ENCODE measurements around the gene PAXX. TPM values are rescaled to one million over a fixed set of nuclear protein-coding genes. Genes with fewer than 3 reads are reported as not detected.

Gene PAXX
- total and polyA plus RNA-seq, 2 donors (not counting 1 experiment from before 2014, with no cell fraction given), result 6.1 to 13.7 TPM

GRCh38 chr9:136956604-136957003 lies 35.6 kb upstream of the PAXX start:
- Histone ChIP-seq H3K36me3 (ENCODE audit: control insufficient read depth, insufficient read depth, low read length) (no peaks in the 10 kb centered on the region), H3K27me3 (ENCODE audit: control insufficient read depth, insufficient read depth, low read length) (no peaks in the 10 kb centered on the region), H3K79me2 (ENCODE audit: control insufficient read depth, insufficient read depth, low read length) (no peaks in the 10 kb centered on the region), H3K9me3 (ENCODE audit: control insufficient read depth, insufficient read depth, low read depth, low read length) (no peaks in the 10 kb centered on the region), H3K27ac (ENCODE audit: insufficient read depth, low read length) (no peak overlapping the region), H3K9ac (ENCODE audit: insufficient read depth, low read length) (no peak overlapping the region), H3K4me3 (replicated peaks in 1 of 4; ENCODE audit: control extremely low read depth in 1 of 4, insufficient read depth in 1 of 4, low read depth in 3 of 4, low read length in 4 of 4) (no peak overlapping the region), H2AFZ (ENCODE audit: low read length) (no peak overlapping the region), H3K4me1 (ENCODE audit: control insufficient read depth, extremely low read depth, insufficient read depth, low read length) (no peaks in the 10 kb centered on the region), H3K4me2 (ENCODE audit: extremely low read depth, insufficient read depth, low read length) (no peak overlapping the region), H4K20me1 (ENCODE audit: control insufficient read depth, extremely low read depth, insufficient read depth, low read length) (no peaks in the 10 kb centered on the region)
- no peak for DNase-seq (ENCODE audit: low read depth in 2 of 2)
- no peak for TF ChIP-seq EZH2 (IDR thresholded peaks at IDR 0.05; ENCODE audit: low read length, missing control alignments)
- TF ChIP-seq CTCF (conservative IDR thresholded peaks at IDR 0.05 in 1 of 2, IDR thresholded peaks at IDR 0.05 in 1 of 2; ENCODE audit: low read depth in 1 of 2, low read length in 2 of 2), result no peak

GRCh38 chr9:136957461-136957860 lies 34.8 kb upstream of the PAXX start:
- no peaks in the 10 kb centered on the region for H3K36me3 ChIP-seq (ENCODE audit: control insufficient read depth, insufficient read depth, low read length)
- no peaks in the 10 kb centered on the region for H3K9me3 ChIP-seq (ENCODE audit: control insufficient read depth, insufficient read depth, low read depth, low read length)
- no peak overlapping the region for H3K9ac ChIP-seq (ENCODE audit: insufficient read depth, low read length)
- no peaks in the 10 kb centered on the region for H3K79me2 ChIP-seq (ENCODE audit: control insufficient read depth, insufficient read depth, low read length)
- H3K4me3 ChIP-seq (replicated peaks in 1 of 4; ENCODE audit: control extremely low read depth in 1 of 4, insufficient read depth in 1 of 4, low read depth in 3 of 4, low read length in 4 of 4), result no peak overlapping the region
- H3K27me3 ChIP-seq (ENCODE audit: control insufficient read depth, insufficient read depth, low read length), result no peaks in the 10 kb centered on the region
- H2AFZ ChIP-seq (ENCODE audit: low read length), result no peak overlapping the region
- H3K27ac ChIP-seq (ENCODE audit: insufficient read depth, low read length), result no peak overlapping the region
- no peak for TF ChIP-seq EZH2 (IDR thresholded peaks at IDR 0.05; ENCODE audit: low read length, missing control alignments)
- no peak for TF ChIP-seq CTCF (conservative IDR thresholded peaks at IDR 0.05 in 1 of 2, IDR thresholded peaks at IDR 0.05 in 1 of 2; ENCODE audit: low read depth in 1 of 2, low read length in 2 of 2)
- no peaks in the 10 kb centered on the region for H4K20me1 ChIP-seq (ENCODE audit: control insufficient read depth, extremely low read depth, insufficient read depth, low read length)
- DNase-seq (ENCODE audit: low read depth in 2 of 2), result no peak
- no peak overlapping the region for H3K4me2 ChIP-seq (ENCODE audit: extremely low read depth, insufficient read depth, low read length)
- no peaks in the 10 kb centered on the region for H3K4me1 ChIP-seq (ENCODE audit: control insufficient read depth, extremely low read depth, insufficient read depth, low read length)

GRCh38 chr9:136957901-136958300 lies 34.3 kb upstream of the PAXX start:
- DNase-seq (ENCODE audit: low read depth in 2 of 2), result no peak
- Histone ChIP-seq H4K20me1 (ENCODE audit: control insufficient read depth, extremely low read depth, insufficient read depth, low read length) (no peaks in the 10 kb centered on the region), H2AFZ (ENCODE audit: low read length) (no peak overlapping the region), H3K27ac (ENCODE audit: insufficient read depth, low read length) (no peak overlapping the region), H3K4me1 (ENCODE audit: control insufficient read depth, extremely low read depth, insufficient read depth, low read length) (no peaks in the 10 kb centered on the region), H3K79me2 (ENCODE audit: control insufficient read depth, insufficient read depth, low read length) (no peaks in the 10 kb centered on the region), H3K9me3 (ENCODE audit: control insufficient read depth, insufficient read depth, low read depth, low read length) (no peaks in the 10 kb centered on the region), H3K4me2 (ENCODE audit: extremely low read depth, insufficient read depth, low read length) (no peak overlapping the region), H3K9ac (ENCODE audit: insufficient read depth, low read length) (no peak overlapping the region), H3K4me3 (replicated peaks in 1 of 4; ENCODE audit: control extremely low read depth in 1 of 4, insufficient read depth in 1 of 4, low read depth in 3 of 4, low read length in 4 of 4) (no peak overlapping the region), H3K36me3 (ENCODE audit: control insufficient read depth, insufficient read depth, low read length) (no peaks in the 10 kb centered on the region), H3K27me3 (ENCODE audit: control insufficient read depth, insufficient read depth, low read length) (no peaks in the 10 kb centered on the region)
- TF ChIP-seq CTCF (conservative IDR thresholded peaks at IDR 0.05 in 1 of 2, IDR thresholded peaks at IDR 0.05 in 1 of 2; ENCODE audit: low read depth in 1 of 2, low read length in 2 of 2) (no peak), EZH2 (IDR thresholded peaks at IDR 0.05; ENCODE audit: low read length, missing control alignments) (no peak)
